ENCODE measurements around the gene ZMYND19.

ZMYND19 gene

GRCh38 chr9:137580954-137581322 lies 9.4 kb downstream of the ZMYND19 start:
- H3K4me3 ChIP-seq (replicated peaks in 1 of 2; ENCODE audit: low read depth in 2 of 2, low read length in 2 of 2) = no peak overlapping the region
- no peak for TF ChIP-seq CTCF (IDR thresholded peaks at IDR 0.05; ENCODE audit: low read depth, low read length)
- no peak for DNase-seq (ENCODE audit: low read depth in 2 of 2)

- TF ChIP-seq CTCF (IDR thresholded peaks at IDR 0.05; ENCODE audit: low read depth, low read length) = no peak
- H3K4me3 ChIP-seq (replicated peaks in 1 of 2; ENCODE audit: low read depth in 2 of 2, low read length in 2 of 2) = no peak overlapping the region
- DNase-seq (ENCODE audit: low read depth in 2 of 2) = no peak
Measured at GRCh38 chr9:137580209-137580953, 9.9 kb downstream of the ZMYND19 start.

- H3K4me3 ChIP-seq (replicated peaks in 1 of 2; ENCODE audit: low read depth in 2 of 2, low read length in 2 of 2) = peak overlapping the region; percentile 42 to 92
- TF ChIP-seq CTCF (IDR thresholded peaks at IDR 0.05; ENCODE audit: low read depth, low read length) = no peak
- no peak for DNase-seq (ENCODE audit: low read depth in 2 of 2)
Measured at GRCh38 chr9:137579259-137579604, 11.1 kb downstream of the ZMYND19 start.

- TF ChIP-seq CTCF (IDR thresholded peaks at IDR 0.05; ENCODE audit: low read depth, low read length) = peak; percentile 72
- DNase-seq (ENCODE audit: low read depth in 2 of 2) = peak; percentile 90 to 93
- H3K4me3 ChIP-seq (replicated peaks in 1 of 2; ENCODE audit: low read depth in 2 of 2, low read length in 2 of 2) = peak within 1 kb of the TSS; percentile 71 to 92
Measured at GRCh38 chr9:137578518-137579258, 11.6 kb downstream of the ZMYND19 start, which contains the start of gene DPH7. Gene DPH7 (minus strand): TSS chr9:137578925. CDS start chr9:137578777, 148 bp downstream.

GRCh38 chr9:137575716-137576411 lies 14.4 kb downstream of the ZMYND19 start:
- no peak overlapping the region for H3K4me3 ChIP-seq (replicated peaks in 1 of 2; ENCODE audit: low read depth in 2 of 2, low read length in 2 of 2)
- DNase-seq (ENCODE audit: low read depth in 2 of 2) = no peak
- TF ChIP-seq CTCF (IDR thresholded peaks at IDR 0.05; ENCODE audit: low read depth, low read length) = no peak

GRCh38 chr9:137575364-137575715 lies 15.0 kb downstream of the ZMYND19 start:
- no peak overlapping the region for H3K4me3 ChIP-seq (replicated peaks in 1 of 2; ENCODE audit: low read depth in 2 of 2, low read length in 2 of 2)
- TF ChIP-seq CTCF (IDR thresholded peaks at IDR 0.05; ENCODE audit: low read depth, low read length) = no peak
- DNase-seq (ENCODE audit: low read depth in 2 of 2) = peak in 1 of 2 donors; percentile 33

Measured in cardiac fibroblast (primary cell).